Cardiac fibroblast (primary cell): Measurements from ENCODE around the gene DLX4.

Experiments
- DNase-seq, 2 donors: peaks; one replicate each; pipeline versions ENCODE4 v3.0.0 to v3.0.0-alpha.2; 2010; ENCODE audit warnings: low read depth in 2 of 2
- H3K4me3 ChIP-seq, 2 donors: replicated peaks in 1 of 2; 1 replicate in 1 of 2; 2 replicates in 1 of 2; pipeline ENCODE4 v1.5.1; 2011; ENCODE audit warnings: low read depth in 2 of 2, low read length in 2 of 2, mild to moderate bottlenecking in 2 of 2, moderate library complexity in 1 of 2
- TF ChIP-seq, protein P1 (sequence below): IDR thresholded peaks from one replicate; pipeline ENCODE4 v1.5.1; 2011; ENCODE audit warnings: low read depth, mild to moderate bottlenecking, low read length, inconsistent platforms

DLX4 gene

GRCh38 chr17:49935526-49936210 lies 33.3 kb upstream of the DLX4 start:
- no peak overlapping the region for H3K4me3 ChIP-seq
- DNase-seq = no peak
- TF ChIP-seq, protein P1, sequence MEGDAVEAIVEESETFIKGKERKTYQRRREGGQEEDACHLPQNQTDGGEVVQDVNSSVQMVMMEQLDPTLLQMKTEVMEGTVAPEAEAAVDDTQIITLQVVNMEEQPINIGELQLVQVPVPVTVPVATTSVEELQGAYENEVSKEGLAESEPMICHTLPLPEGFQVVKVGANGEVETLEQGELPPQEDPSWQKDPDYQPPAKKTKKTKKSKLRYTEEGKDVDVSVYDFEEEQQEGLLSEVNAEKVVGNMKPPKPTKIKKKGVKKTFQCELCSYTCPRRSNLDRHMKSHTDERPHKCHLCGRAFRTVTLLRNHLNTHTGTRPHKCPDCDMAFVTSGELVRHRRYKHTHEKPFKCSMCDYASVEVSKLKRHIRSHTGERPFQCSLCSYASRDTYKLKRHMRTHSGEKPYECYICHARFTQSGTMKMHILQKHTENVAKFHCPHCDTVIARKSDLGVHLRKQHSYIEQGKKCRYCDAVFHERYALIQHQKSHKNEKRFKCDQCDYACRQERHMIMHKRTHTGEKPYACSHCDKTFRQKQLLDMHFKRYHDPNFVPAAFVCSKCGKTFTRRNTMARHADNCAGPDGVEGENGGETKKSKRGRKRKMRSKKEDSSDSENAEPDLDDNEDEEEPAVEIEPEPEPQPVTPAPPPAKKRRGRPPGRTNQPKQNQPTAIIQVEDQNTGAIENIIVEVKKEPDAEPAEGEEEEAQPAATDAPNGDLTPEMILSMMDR = no peak

GRCh38 chr17:49936386-49936785 lies 32.6 kb upstream of the DLX4 start:
- TF ChIP-seq, protein P1 = no peak
- no peak for DNase-seq
- no peak overlapping the region for H3K4me3 ChIP-seq

DNA sequence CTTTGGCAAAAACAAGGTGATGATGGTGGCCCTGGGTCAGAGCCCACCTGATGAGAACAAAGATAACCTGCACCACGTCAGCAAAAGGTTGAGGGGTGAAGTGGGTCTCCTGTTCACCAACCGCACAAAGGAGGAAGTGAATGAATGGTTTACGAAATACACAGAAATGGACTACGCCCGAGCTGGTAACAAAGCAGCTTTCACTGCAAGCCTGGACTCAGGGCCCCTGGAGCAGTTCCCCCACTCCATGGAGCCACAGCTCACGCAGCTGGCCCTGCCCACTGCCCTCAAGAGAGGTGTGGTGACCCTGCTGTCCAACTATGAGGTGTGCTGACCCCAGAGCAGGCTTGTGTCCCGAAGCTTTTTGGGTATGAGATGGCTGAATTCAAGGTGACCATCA lies 29.7 kb upstream of the DLX4 start:
- H3K4me3 ChIP-seq = no peak overlapping the region
- DNase-seq = no peak

DNA sequence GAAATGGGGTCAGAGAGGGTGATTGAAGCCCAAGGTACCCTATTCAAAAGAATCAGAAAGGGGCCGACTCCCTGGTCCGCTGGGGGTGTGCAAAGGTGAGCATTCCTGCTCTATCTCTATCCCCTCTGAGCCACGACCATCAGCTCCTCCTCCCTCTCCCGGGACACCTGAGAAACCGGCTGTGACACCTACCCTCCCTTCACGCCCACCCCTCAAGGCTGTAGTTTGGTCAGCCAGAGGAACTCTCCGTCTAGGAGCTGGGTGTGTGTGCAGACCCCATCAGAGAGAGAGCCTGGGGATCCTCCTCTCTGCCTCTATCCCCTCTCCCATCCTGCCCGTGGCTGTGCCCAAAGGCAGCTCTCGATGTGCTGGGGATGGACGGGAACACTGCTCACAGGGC lies 27.6 kb upstream of the DLX4 start:
- H3K4me3 ChIP-seq = no peak overlapping the region
- TF ChIP-seq, protein P1 = no peak
- DNase-seq = no peak

More for the DNA sequence above, 29.7 kb upstream of the DLX4 start:
- TF ChIP-seq, protein P1 = no peak

DNA sequence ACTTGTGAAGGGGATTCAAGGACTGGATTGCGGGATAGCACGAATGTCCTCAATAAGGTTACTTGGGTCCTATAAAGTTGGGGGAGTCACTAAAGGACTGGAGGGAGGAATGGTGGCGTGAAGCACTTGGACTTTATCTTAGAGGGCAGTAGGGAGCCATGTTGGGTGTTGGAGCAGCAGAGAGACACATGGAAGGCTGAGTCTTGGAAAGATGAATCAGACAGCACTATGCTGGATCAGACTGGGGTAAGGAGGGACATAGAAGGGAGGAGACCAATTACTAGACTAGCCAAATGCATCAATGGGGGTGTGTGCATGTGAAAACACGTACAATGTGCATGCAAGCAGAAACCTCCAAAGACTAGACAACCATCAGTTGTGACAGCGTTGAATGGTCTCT lies 26.0 kb upstream of the DLX4 start:
- no peak overlapping the region for H3K4me3 ChIP-seq
- no peak for DNase-seq
- TF ChIP-seq, protein P1 = no peak

GRCh38 chr17:49944273-49944870 lies 24.6 kb upstream of the DLX4 start:
- no peak for DNase-seq
- H3K4me3 ChIP-seq = no peak overlapping the region
- TF ChIP-seq, protein P1 = no peak
